NCI-H1694 treated with DMSO at 0.1 percent for 48 hours (cell line): ENCODE data around the gene FRAS1.
"Not testable (repeated sequence)": the region's sequence is repeated elsewhere in the genome, so short reads cannot be mapped to it uniquely, and the experiment has no call there.

Experiments used
- DNase-seq: peaks from one replicate; lab custom pipeline; 2025; lab: John Stamatoyannopoulos, UW

Gene FRAS1

GRCh38 chr4:78213218-78213617 lies 156.1 kb downstream of the FRAS1 start:
- no peak for DNase-seq

GRCh38 chr4:78214078-78214477 lies 157.0 kb downstream of the FRAS1 start:
- no peak for DNase-seq

GRCh38 chr4:78217557-78217956 lies 160.4 kb downstream of the FRAS1 start:
- no peak for DNase-seq

GRCh38 chr4:78218260-78218659 lies 161.1 kb downstream of the FRAS1 start:
- no peak for DNase-seq

- DNase-seq = no peak
Observed at GRCh38 chr4:78219825-78220224, 162.7 kb downstream of the FRAS1 start.

- DNase-seq = no peak
Observed at GRCh38 chr4:78220283-78220682, 163.2 kb downstream of the FRAS1 start.

GRCh38 chr4:78222575-78223186 lies 165.6 kb downstream of the FRAS1 start:
- DNase-seq = peak; percentile 3

- DNase-seq = no peak
Observed at GRCh38 chr4:78225236-78225635, 168.1 kb downstream of the FRAS1 start.

- no peak for DNase-seq
Observed at GRCh38 chr4:78226279-78226678, 169.2 kb downstream of the FRAS1 start.

GRCh38 chr4:78227411-78228057 lies 170.4 kb downstream of the FRAS1 start:
- DNase-seq = no peak

- no peak for DNase-seq
Observed at GRCh38 chr4:78235800-78236199, 178.7 kb downstream of the FRAS1 start.

- DNase-seq = no peak
Observed at GRCh38 chr4:78237360-78237759, 180.2 kb downstream of the FRAS1 start.

- no peak for DNase-seq
Observed at GRCh38 chr4:78242071-78242470, 184.9 kb downstream of the FRAS1 start.

GRCh38 chr4:78244705-78245485 lies 187.8 kb downstream of the FRAS1 start:
- DNase-seq = no peak

- DNase-seq = no peak
Observed at GRCh38 chr4:78247536-78248285, 190.6 kb downstream of the FRAS1 start.

GRCh38 chr4:78250500-78250899 lies 193.4 kb downstream of the FRAS1 start:
- DNase-seq = no peak

GRCh38 chr4:78252773-78253172 lies 195.7 kb downstream of the FRAS1 start:
- not testable (repeated sequence) for DNase-seq

GRCh38 chr4:78254893-78255292 lies 197.8 kb downstream of the FRAS1 start:
- DNase-seq = no peak

- DNase-seq = no peak
Observed at GRCh38 chr4:78265006-78265405, 207.9 kb downstream of the FRAS1 start.

- DNase-seq = no peak
Observed at GRCh38 chr4:78267790-78268189, 210.7 kb downstream of the FRAS1 start.

GRCh38 chr4:78268597-78268996 lies 211.5 kb downstream of the FRAS1 start:
- no peak for DNase-seq

GRCh38 chr4:78275450-78275849 lies 218.3 kb downstream of the FRAS1 start:
- not testable (repeated sequence) for DNase-seq
